Activated CD8-positive, alpha-beta memory T cell treated with anti-CD3 and anti-CD28 coated beads, Interleukin-2, amount 50 U/mL, for 48 hours (primary cell): Measurements from ENCODE around the gene UBE3D.
"Not testable (repeated sequence)": the region's sequence is repeated elsewhere in the genome, so short reads cannot be mapped to it uniquely, and the experiment has no call there.

Experiments
- DNase-seq: peaks from one replicate; pipeline ENCODE4 v3.0.0-alpha.2; 2020

The UBE3D gene

GRCh38 chr6:82909551-82909950 lies 156.1 kb downstream of the UBE3D start:
- no peak for DNase-seq

- DNase-seq = no peak
Observed at GRCh38 chr6:82908661-82909060, 157.0 kb downstream of the UBE3D start.

- no peak for DNase-seq
Observed at GRCh38 chr6:82906951-82907350, 158.7 kb downstream of the UBE3D start.

- no peak for DNase-seq
Observed at GRCh38 chr6:82906489-82906888, 159.2 kb downstream of the UBE3D start.

- DNase-seq = no peak
Observed at GRCh38 chr6:82904860-82905259, 160.8 kb downstream of the UBE3D start.

- DNase-seq = no peak
Observed at GRCh38 chr6:82904257-82904656, 161.4 kb downstream of the UBE3D start.

GRCh38 chr6:82902290-82902689 lies 163.4 kb downstream of the UBE3D start:
- DNase-seq = no peak

GRCh38 chr6:82894653-82895259 lies 170.9 kb downstream of the UBE3D start:
- DNase-seq = no peak

- DNase-seq = no peak
Observed at GRCh38 chr6:82893889-82894652, 171.6 kb downstream of the UBE3D start.

- not testable (repeated sequence) for DNase-seq
Observed at GRCh38 chr6:82891503-82891902, 174.1 kb downstream of the UBE3D start.

GRCh38 chr6:82891076-82891475 lies 174.6 kb downstream of the UBE3D start:
- DNase-seq = no peak

GRCh38 chr6:82890240-82890639 lies 175.4 kb downstream of the UBE3D start:
- DNase-seq = no peak

- no peak for DNase-seq
Observed at GRCh38 chr6:82889143-82889542, 176.5 kb downstream of the UBE3D start.

- no peak for DNase-seq
Observed at GRCh38 chr6:82882363-82883023, 183.1 kb downstream of the UBE3D start.

GRCh38 chr6:82881519-82881918 lies 184.1 kb downstream of the UBE3D start:
- no peak for DNase-seq

GRCh38 chr6:82878812-82879211 lies 186.8 kb downstream of the UBE3D start:
- no peak for DNase-seq

- DNase-seq = no peak
Observed at GRCh38 chr6:82877213-82878195, 188.1 kb downstream of the UBE3D start.

- no peak for DNase-seq
Observed at GRCh38 chr6:82875573-82876185, 190.0 kb downstream of the UBE3D start.

GRCh38 chr6:82874867-82875266 lies 190.8 kb downstream of the UBE3D start:
- no peak for DNase-seq

- no peak for DNase-seq
Observed at GRCh38 chr6:82872185-82872584, 193.5 kb downstream of the UBE3D start.

GRCh38 chr6:82870582-82871172 lies 195.0 kb downstream of the UBE3D start:
- DNase-seq = no peak

- no peak for DNase-seq
Observed at GRCh38 chr6:82869493-82869892, 196.1 kb downstream of the UBE3D start.
